Measurements from ENCODE around the gene DDR1.

DDR1 gene

GRCh38 chr6:30841644-30842504, 42.4 kb upstream of the DDR1 start:
- TF ChIP-seq REST (IDR thresholded peaks at IDR 0.05; ENCODE audit: insufficient read depth in 1 of 2, low read depth in 2 of 2, low read length in 2 of 2) (no peak), SIN3A (IDR thresholded peaks at IDR 0.05; ENCODE audit: borderline replicate concordance, insufficient read depth, low read length) (no peak), FOXP2 (optimal IDR thresholded peaks at IDR 0.05; ENCODE audit: borderline replicate concordance, extremely low read depth, extremely low read length, insufficient read depth) (no peak), POLR2AphosphoS5 (IDR thresholded peaks at IDR 0.05; ENCODE audit: low read depth, low read length) (no peak), TAF1 (IDR thresholded peaks at IDR 0.05; ENCODE audit: borderline replicate concordance, insufficient read depth, low read length) (no peak)

GRCh38 chr6:30842754-30843610, 41.3 kb upstream of the DDR1 start:
- TF ChIP-seq FOXP2 (optimal IDR thresholded peaks at IDR 0.05; ENCODE audit: borderline replicate concordance, extremely low read depth, extremely low read length, insufficient read depth) = no peak
- no peak for TF ChIP-seq POLR2AphosphoS5 (IDR thresholded peaks at IDR 0.05; ENCODE audit: low read depth, low read length)
- no peak for TF ChIP-seq TAF1 (IDR thresholded peaks at IDR 0.05; ENCODE audit: borderline replicate concordance, insufficient read depth, low read length)
- TF ChIP-seq REST (IDR thresholded peaks at IDR 0.05; ENCODE audit: insufficient read depth in 1 of 2, low read depth in 2 of 2, low read length in 2 of 2) = no peak
- no peak for TF ChIP-seq SIN3A (IDR thresholded peaks at IDR 0.05; ENCODE audit: borderline replicate concordance, insufficient read depth, low read length)

- no peak for TF ChIP-seq REST (IDR thresholded peaks at IDR 0.05; ENCODE audit: insufficient read depth in 1 of 2, low read depth in 2 of 2, low read length in 2 of 2)
Measured at GRCh38 chr6:30843611-30843998, 40.7 kb upstream of the DDR1 start.

GRCh38 chr6:30844118-30844535, 40.2 kb upstream of the DDR1 start:
- TF ChIP-seq REST (IDR thresholded peaks at IDR 0.05; ENCODE audit: insufficient read depth in 1 of 2, low read depth in 2 of 2, low read length in 2 of 2) = no peak
- no peak for TF ChIP-seq POLR2AphosphoS5 (IDR thresholded peaks at IDR 0.05; ENCODE audit: low read depth, low read length)
